Keratinocyte (primary cell): ENCODE results near the gene TRIP11. TPM values are rescaled to one million over a fixed set of nuclear protein-coding genes. Genes with fewer than 3 reads are reported as not detected.

Source experiments
- DNase-seq: peaks from one replicate; pipeline ENCODE4 v3.0.0-alpha.2; 2011; ENCODE audit warnings: low read depth, missing footprints, low spot score
- FAIRE-seq: peaks from 2 replicates; lab custom pipeline; 2011; peaks lifted over from hg19 to GRCh38; lab: Jason Lieb, UNC
- H2AFZ ChIP-seq: 2 replicates; pipeline ENCODE4 v1.6.0; 2012; ENCODE audit warnings: low read length, control low read depth, inconsistent platforms; ENCODE audit not compliant: control insufficient read depth
- H3K27ac ChIP-seq: 2 replicates; pipeline ENCODE4 v1.5.1; 2011; ENCODE audit warnings: low read length; ENCODE audit not compliant: control insufficient read depth, insufficient read depth
- H3K27me3 ChIP-seq: 3 replicates; pipeline ENCODE4 v1.6.0; 2011; ENCODE audit warnings: low read length; ENCODE audit not compliant: control insufficient read depth, insufficient read depth; ENCODE audit errors: extremely low read depth
- H3K36me3 ChIP-seq, 2 experiments: 2 replicates in 1 of 2; 3 replicates in 1 of 2; pipeline ENCODE4 v1.5.1; 2011; ENCODE audit warnings: low read length in 2 of 2, mild to moderate bottlenecking in 1 of 2; ENCODE audit not compliant: control insufficient read depth in 2 of 2, insufficient read depth in 2 of 2; ENCODE audit errors: extremely low read depth in 1 of 2
- H3K4me1 ChIP-seq: 3 replicates; pipeline ENCODE4 v1.5.1; 2011; ENCODE audit warnings: low read length; ENCODE audit not compliant: control insufficient read depth, insufficient read depth; ENCODE audit errors: extremely low read depth
- H3K4me2 ChIP-seq: 3 replicates; pipeline ENCODE4 v1.6.0; 2011; ENCODE audit warnings: low read depth, low read length; ENCODE audit not compliant: control insufficient read depth, insufficient read depth; ENCODE audit errors: extremely low read depth
- H3K4me3 ChIP-seq, 3 experiments: fragments of 200-600 bp in 1 of 3; sonication (generic) in 1 of 3; 2 replicates in 2 of 3; 3 replicates in 1 of 3; pipeline ENCODE4 v1.5.1; 2011 to 2016; ENCODE audit warnings: low read length in 3 of 3, mild to moderate bottlenecking in 3 of 3, control low read depth in 2 of 3, inconsistent platforms in 1 of 3, low read depth in 1 of 3, mixed read lengths in 1 of 3, mixed run types in 1 of 3, moderate library complexity in 1 of 3; ENCODE audit not compliant: control insufficient read depth in 2 of 3, insufficient read depth in 2 of 3; ENCODE audit errors: extremely low read depth in 1 of 3
- H3K79me2 ChIP-seq: 2 replicates; pipeline ENCODE4 v1.6.0; 2012; ENCODE audit warnings: low read length; ENCODE audit not compliant: control insufficient read depth, insufficient read depth
- H3K9ac ChIP-seq: 3 replicates; pipeline ENCODE4 v1.6.0; 2011; ENCODE audit warnings: low read length; ENCODE audit not compliant: control insufficient read depth, insufficient read depth; ENCODE audit errors: extremely low read depth
- H3K9me1 ChIP-seq: 3 replicates; pipeline ENCODE4 v1.6.0; 2011; ENCODE audit warnings: low read length; ENCODE audit not compliant: control insufficient read depth, insufficient read depth; ENCODE audit errors: extremely low read depth
- H3K9me3 ChIP-seq: 2 replicates; pipeline ENCODE4 v1.5.1; 2012; ENCODE audit warnings: low read depth, low read length; ENCODE audit not compliant: control insufficient read depth
- H4K20me1 ChIP-seq: 3 replicates; pipeline ENCODE4 v1.6.0; 2011; ENCODE audit warnings: low read length; ENCODE audit not compliant: control insufficient read depth, insufficient read depth; ENCODE audit errors: extremely low read depth
- CTCF ChIP-seq, 3 experiments: IDR thresholded peaks in 1 of 3; conservative IDR thresholded peaks in 1 of 3; optimal IDR thresholded peaks in 1 of 3; 2 replicates in 2 of 3; 3 replicates in 1 of 3; pipeline versions ENCODE3 to v1.5.1; 2011; ENCODE audit warnings: low read length in 3 of 3, mild to moderate bottlenecking in 3 of 3, moderate library complexity in 2 of 3, control low read depth in 1 of 3, inconsistent platforms in 1 of 3; ENCODE audit not compliant: insufficient read depth in 2 of 3; ENCODE audit errors: extremely low read depth in 1 of 3
- EZH2 ChIP-seq: IDR thresholded peaks from one replicate; pipeline ENCODE4 v1.6.1; 2012; ENCODE audit warnings: inconsistent platforms, mild to moderate bottlenecking, low read length, moderate library complexity
- dilution Hi-C: fragments of 300-500 bp; cut with MboI; formaldehyde crosslinking; loops from one replicate; pipeline ENCODE4 v1.7.0; 2020; ENCODE audit warnings: low sequenced_read_pairs; ENCODE audit not compliant: extremely low pct_ligation_motif_present
- polyA plus RNA-seq, 5 experiments: library from polyadenylated mRNA; depleted of rRNA in 3 of 5; stranded (reverse) in 3 of 5; stranded (forward) in 1 of 5; unstranded in 1 of 5; fragments of >200 nt; gene quantifications; 1 replicate in 1 of 5; 2 replicates in 3 of 5; 3 replicates in 1 of 5; pipeline versions ENCODE4 v1.2.1 to v1.2.3, GENCODE V29; 2011 to 2012; ENCODE audit warnings: missing spikeins in 2 of 5, low read depth in 1 of 5, low replicate concordance in 1 of 5

Gene TRIP11
- polyA plus RNA-seq, 1 donor (not counting 4 experiments of a cell fraction or from before 2014, with no cell fraction given), result 25.3 TPM

- Histone ChIP-seq H3K27me3 (no peaks in the 10 kb centered on the region), H3K27ac (peak overlapping the region; percentile 99), H4K20me1 (peaks cover 6% of the 10 kb centered on the region), H3K4me2 (peak overlapping the region; percentile 96), H3K9ac (peak overlapping the region; percentile 100), H3K79me2 (peaks cover 53% of the 10 kb centered on the region), H3K4me3 (peak overlapping the region; percentile 74 to 89 (median 85)), H3K36me3 (peaks cover 0 to 2% of the 10 kb centered on the region in 2 experiments), H3K4me1 (peaks cover 10% of the 10 kb centered on the region), H2AFZ (peak overlapping the region; percentile 97), H3K9me1 (peaks cover 2% of the 10 kb centered on the region), H3K9me3 (no peaks in the 10 kb centered on the region)
- TF ChIP-seq CTCF (optimal IDR thresholded peaks at IDR 0.05 in 1 of 3, IDR thresholded peaks at IDR 0.05 in 1 of 3, conservative IDR thresholded peaks at IDR 0.05 in 1 of 3; ENCODE audit: extremely low read depth in 1 of 3, insufficient read depth in 2 of 3, low read length in 3 of 3) (no peak), EZH2 (no peak)
- dilution Hi-C loops, result no loop called here
- peak; percentile 7 for DNase-seq
- no peak for FAIRE-seq
Measured at GRCh38 chr14:92039063-92039718, 668 bp downstream of the TRIP11 start.

GRCh38 chr14:92037989-92038388 lies 1.9 kb downstream of the TRIP11 start:
- peak overlapping the region; percentile 96 for H3K4me2 ChIP-seq
- H3K9ac ChIP-seq, result peak overlapping the region; percentile 100
- H3K36me3 ChIP-seq, result peaks cover 0 to 2% of the 10 kb centered on the region in 2 experiments
- peaks cover 2% of the 10 kb centered on the region for H3K9me1 ChIP-seq
- FAIRE-seq (no peak), DNase-seq (no peak)
- no peak overlapping the region for H2AFZ ChIP-seq
- H3K4me1 ChIP-seq, result peaks cover 10% of the 10 kb centered on the region
- H3K79me2 ChIP-seq, result peaks cover 60% of the 10 kb centered on the region
- no peak for TF ChIP-seq CTCF (optimal IDR thresholded peaks at IDR 0.05 in 1 of 3, IDR thresholded peaks at IDR 0.05 in 1 of 3, conservative IDR thresholded peaks at IDR 0.05 in 1 of 3; ENCODE audit: extremely low read depth in 1 of 3, insufficient read depth in 2 of 3, low read length in 3 of 3)
- no peak for TF ChIP-seq EZH2
- H3K4me3 ChIP-seq, result peak overlapping the region; percentile 74 to 89 (median 85)
- dilution Hi-C loops, result no loop called here
- no peaks in the 10 kb centered on the region for H3K27me3 ChIP-seq
- no peaks in the 10 kb centered on the region for H3K9me3 ChIP-seq
- peaks cover 6% of the 10 kb centered on the region for H4K20me1 ChIP-seq
- H3K27ac ChIP-seq, result no peak overlapping the region
